Natural killer cell (primary cell): ENCODE data around the gene OSBPL6. TPM values are rescaled to one million over a fixed set of nuclear protein-coding genes. Genes with fewer than 3 reads are reported as not detected.

Experiments used
- ATAC-seq, 3 donors: fragments of 150-1000 bp in 2 of 3; fragments of 200-7000 bp in 1 of 3; cut with Tn5 transposase; 1 replicate in 1 of 3; 2 replicates in 2 of 3; pipeline ENCODE4 v1.10.0; 2021; ENCODE audit warnings: mild to moderate bottlenecking in 2 of 3, moderate library complexity in 2 of 3
- DNase-seq, 2 donors: peaks; one replicate each; pipeline versions ENCODE4 v3.0.0 to v3.0.0-alpha.2; 2013 to 2021; ENCODE audit warnings: mixed read lengths in 1 of 2
- H3K27ac ChIP-seq: one replicate; pipeline ENCODE4 v1.5.1; 2013; ENCODE audit warnings: mild to moderate bottlenecking, low read length
- H3K27me3 ChIP-seq: one replicate; pipeline ENCODE4 v1.6.1; 2013; ENCODE audit warnings: low read length; ENCODE audit not compliant: control insufficient read depth, insufficient read depth
- H3K36me3 ChIP-seq: one replicate; pipeline ENCODE4 v1.6.1; 2013; ENCODE audit warnings: low read length; ENCODE audit not compliant: control insufficient read depth, insufficient read depth
- H3K4me1 ChIP-seq: one replicate; pipeline ENCODE4 v1.6.1; 2013; ENCODE audit warnings: low read length; ENCODE audit not compliant: control insufficient read depth, insufficient read depth
- H3K4me3 ChIP-seq: one replicate; pipeline ENCODE4 v1.5.1; 2013; ENCODE audit warnings: low read length
- H3K9me3 ChIP-seq: one replicate; pipeline ENCODE4 v1.6.1; 2013; ENCODE audit warnings: low read length; ENCODE audit not compliant: control insufficient read depth, insufficient read depth
- H3K27ac Mint-ChIP-seq, 2 donors: one replicate each; pipeline ENCODE4 v1.8.0; 2022; ENCODE audit warnings: mild to moderate bottlenecking in 2 of 2, mixed read lengths in 2 of 2, moderate library complexity in 1 of 2
- H3K27me3 Mint-ChIP-seq, 2 donors: one replicate each; pipeline ENCODE4 v1.8.0; 2022; ENCODE audit warnings: low read depth in 2 of 2, mixed read lengths in 2 of 2
- H3K36me3 Mint-ChIP-seq: one replicate; pipeline ENCODE4 v1.8.0; 2022; ENCODE audit warnings: mixed read lengths
- H3K4me1 Mint-ChIP-seq, 2 donors: one replicate each; pipeline ENCODE4 v1.8.0; 2022; ENCODE audit warnings: mixed read lengths in 2 of 2
- H3K4me3 Mint-ChIP-seq: one replicate; pipeline ENCODE4 v1.8.0; 2022; ENCODE audit warnings: mild to moderate bottlenecking, moderate library complexity, mixed read lengths
- H3K9me3 Mint-ChIP-seq, 2 donors: one replicate each; pipeline ENCODE4 v1.8.0; 2022; ENCODE audit warnings: mixed read lengths in 2 of 2
- CTCF ChIP-seq: fragments of 200-600 bp; IDR thresholded peaks from one replicate; pipeline ENCODE4 v1.8.0; 2022; ENCODE audit warnings: antibody characterized with exemption
- WGBS: methylation state at CpG from one replicate; pipeline ENCODE4 v1.1.7; 2013; ENCODE audit warnings: missing lambda C conversion rate; ENCODE audit not compliant: insufficient coverage; 5-methylcytosine and 5-hydroxymethylcytosine counted together
- intact Hi-C: fragments of 100-400 bp; cut with micrococcal nuclease; formaldehyde crosslinking; loops from one replicate; pipeline ENCODE4 v1.14.2; 2022
- total RNA-seq, 4 donors: library from RNA; stranded (reverse); fragments of 120-200 nt in 1 of 4; gene quantifications; one replicate each; pipeline versions ENCODE4 v1.2.3 to v1.2.4, GENCODE V29; 2013 to 2022

Gene OSBPL6
- total RNA-seq, 3 donors from 2014 or later (not counting 1 experiment from before 2014, with no cell fraction given): not detected

GRCh38 chr2:178277741-178278197, 83.5 kb downstream of the OSBPL6 start:
- Mint-ChIP-seq H3K9me3 (no peaks in the 10 kb centered on the region), H3K36me3 (no peaks in the 10 kb centered on the region), H3K4me1 (no peaks in the 10 kb centered on the region), H3K27me3 (peaks cover 15 to 18% of the 10 kb centered on the region in 2 donors), H3K4me3 (no peak overlapping the region), H3K27ac (no peak overlapping the region)
- intact Hi-C loops: no loop called here
- H3K27ac ChIP-seq: no peak overlapping the region
- WGBS: 78% methylated on average over 6 of the region's 6 CpGs
- DNase-seq (no peak), ATAC-seq (no peak)
- H3K4me1 ChIP-seq: no peaks in the 10 kb centered on the region
- H3K4me3 ChIP-seq: no peak overlapping the region
- H3K27me3 ChIP-seq: no peaks in the 10 kb centered on the region
- TF ChIP-seq CTCF: no peak
- H3K9me3 ChIP-seq: no peaks in the 10 kb centered on the region
- no peaks in the 10 kb centered on the region for H3K36me3 ChIP-seq

GRCh38 chr2:178279142-178279541, 84.8 kb downstream of the OSBPL6 start:
- Histone ChIP-seq H3K4me3 (no peak overlapping the region), H3K9me3 (no peaks in the 10 kb centered on the region), H3K27ac (no peak overlapping the region), H3K27me3 (no peaks in the 10 kb centered on the region), H3K4me1 (no peaks in the 10 kb centered on the region), H3K36me3 (no peaks in the 10 kb centered on the region)
- intact Hi-C loops: no loop called here
- peaks cover 12 to 18% of the 10 kb centered on the region in 2 donors for H3K27me3 Mint-ChIP-seq
- no peaks in the 10 kb centered on the region for H3K36me3 Mint-ChIP-seq
- 100% methylated on average over 1 of the region's 2 CpGs for WGBS
- no peaks in the 10 kb centered on the region for H3K9me3 Mint-ChIP-seq
- H3K4me1 Mint-ChIP-seq: no peaks in the 10 kb centered on the region
- H3K4me3 Mint-ChIP-seq: no peak overlapping the region
- ATAC-seq (no peak), DNase-seq (no peak)
- no peak overlapping the region for H3K27ac Mint-ChIP-seq
- TF ChIP-seq CTCF: no peak

- Mint-ChIP-seq H3K9me3 (no peaks in the 10 kb centered on the region), H3K27ac (no peak overlapping the region), H3K36me3 (no peaks in the 10 kb centered on the region), H3K4me1 (no peaks in the 10 kb centered on the region), H3K27me3 (peaks cover 12 to 15% of the 10 kb centered on the region in 2 donors), H3K4me3 (no peak overlapping the region)
- ATAC-seq (no peak), DNase-seq (no peak)
- TF ChIP-seq CTCF: no peak
- no peaks in the 10 kb centered on the region for H3K36me3 ChIP-seq
- H3K27me3 ChIP-seq: no peaks in the 10 kb centered on the region
- 88% methylated on average over 10 of the region's 10 CpGs for WGBS
- no peak overlapping the region for H3K4me3 ChIP-seq
- intact Hi-C loops: loop anchor here (1.0 kb wide), 1 partner anchor 167 kb away; the partner anchor contains the start of gene RBM45
- no peaks in the 10 kb centered on the region for H3K9me3 ChIP-seq
- no peak overlapping the region for H3K27ac ChIP-seq
- no peaks in the 10 kb centered on the region for H3K4me1 ChIP-seq
These were observed 85.3 kb downstream of the OSBPL6 start for GRCh38 chr2:178279636-178280035.

GRCh38 chr2:178280244-178280852, 86.0 kb downstream of the OSBPL6 start:
- peak; percentile 79 for TF ChIP-seq CTCF
- Mint-ChIP-seq H3K27me3 (peaks cover 10 to 11% of the 10 kb centered on the region in 2 donors), H3K4me3 (no peak overlapping the region), H3K36me3 (no peaks in the 10 kb centered on the region), H3K27ac (no peak overlapping the region), H3K9me3 (no peaks in the 10 kb centered on the region), H3K4me1 (no peaks in the 10 kb centered on the region)
- Histone ChIP-seq H3K27ac (no peak overlapping the region), H3K4me1 (no peaks in the 10 kb centered on the region), H3K27me3 (no peaks in the 10 kb centered on the region), H3K4me3 (no peak overlapping the region), H3K9me3 (no peaks in the 10 kb centered on the region), H3K36me3 (no peaks in the 10 kb centered on the region)
- peak; percentile 70 to 88 (median 80) for ATAC-seq
- peak in 1 of 2 donors; percentile 65 for DNase-seq
- intact Hi-C loops: loop anchor here (1.0 kb wide), 1 partner anchor 168 kb away; the partner anchor contains the start of gene RBM45
- WGBS: 19% methylated on average over 2 of the region's 4 CpGs
